Neuronal stem cell (in vitro differentiated cells): ENCODE data around the gene OR10K1. TPM values are rescaled to one million over a fixed set of nuclear protein-coding genes. Genes with fewer than 3 reads are reported as not detected.

Experiments used
- DNase-seq: peaks from one replicate; pipeline ENCODE4 v3.0.0-alpha.2; 2013; ENCODE audit warnings: low spot score
- H2AFZ ChIP-seq: one replicate; pipeline ENCODE4 v1.6.1; 2013; ENCODE audit warnings: mild to moderate bottlenecking, low read length, inconsistent platforms
- H2AK5ac ChIP-seq: 2 replicates; pipeline ENCODE4 v1.6.1; 2013; ENCODE audit warnings: low read depth, mild to moderate bottlenecking, inconsistent platforms, low read length, moderate library complexity, mixed read lengths
- H2BK120ac ChIP-seq: 2 replicates; pipeline ENCODE4 v1.6.1; 2013; ENCODE audit warnings: low read depth, mild to moderate bottlenecking, inconsistent platforms, low read length, moderate library complexity, mixed read lengths
- H2BK12ac ChIP-seq: one replicate; pipeline ENCODE4 v1.6.1; 2013; ENCODE audit warnings: low read length, inconsistent platforms
- H2BK15ac ChIP-seq: 2 replicates; pipeline ENCODE4 v1.6.1; 2013; ENCODE audit warnings: mild to moderate bottlenecking, low read length, inconsistent platforms, mixed read lengths
- H2BK5ac ChIP-seq: one replicate; pipeline ENCODE4 v1.6.1; 2013; ENCODE audit warnings: inconsistent platforms, mild to moderate bottlenecking, low read length, moderate library complexity
- H3K14ac ChIP-seq: one replicate; pipeline ENCODE4 v1.6.1; 2013; ENCODE audit warnings: low read length, inconsistent platforms
- H3K18ac ChIP-seq: 2 replicates; pipeline ENCODE4 v1.6.1; 2013; ENCODE audit warnings: low read length, inconsistent platforms
- H3K23ac ChIP-seq: 2 replicates; pipeline ENCODE4 v1.6.1; 2013; ENCODE audit warnings: low read depth, mild to moderate bottlenecking, mixed read lengths, low read length, inconsistent platforms; ENCODE audit not compliant: poor library complexity
- H3K27ac ChIP-seq: replicated peaks from 3 replicates; pipeline ENCODE4 v1.5.1; 2013; ENCODE audit warnings: low read length, inconsistent platforms
- H3K27me3 ChIP-seq, 3 experiments: 2 replicates each; pipeline ENCODE4 v1.6.1; 2013; ENCODE audit warnings: low read length in 3 of 3, mild to moderate bottlenecking in 2 of 3, inconsistent platforms in 1 of 3, low read depth in 1 of 3, mixed read lengths in 1 of 3, moderate library complexity in 1 of 3; ENCODE audit not compliant: control insufficient read depth in 3 of 3, insufficient read depth in 3 of 3
- H3K36me3 ChIP-seq, 2 donors: replicated peaks in 1 of 2; 2 replicates each; pipeline ENCODE4 v1.6.1; 2013; ENCODE audit warnings: low read length in 2 of 2; ENCODE audit not compliant: control insufficient read depth in 2 of 2, insufficient read depth in 2 of 2
- H3K4ac ChIP-seq: 2 replicates; pipeline ENCODE4 v1.6.1; 2013; ENCODE audit warnings: inconsistent platforms, mild to moderate bottlenecking, low read length, moderate library complexity
- H3K4me1 ChIP-seq, 2 donors: 1 replicate in 1 of 2; 2 replicates in 1 of 2; pipeline ENCODE4 v1.6.1; 2013; ENCODE audit warnings: low read length in 2 of 2, low read depth in 1 of 2; ENCODE audit not compliant: control insufficient read depth in 2 of 2, insufficient read depth in 1 of 2
- H3K4me2 ChIP-seq: one replicate; pipeline ENCODE4 v1.6.1; 2013; ENCODE audit warnings: mild to moderate bottlenecking, low read length, inconsistent platforms; ENCODE audit not compliant: insufficient read depth, poor library complexity, severe bottlenecking
- H3K4me3 ChIP-seq, 2 donors: 2 replicates each; pipeline ENCODE4 v1.5.1; 2013; ENCODE audit warnings: low read length in 2 of 2, mild to moderate bottlenecking in 2 of 2, inconsistent platforms in 1 of 2, moderate library complexity in 1 of 2
- H3K79me1 ChIP-seq: one replicate; pipeline ENCODE4 v1.6.1; 2013; ENCODE audit warnings: low read depth, mild to moderate bottlenecking, inconsistent platforms, low read length, moderate library complexity
- H3K9ac ChIP-seq: one replicate; pipeline ENCODE4 v1.6.1; 2013; ENCODE audit warnings: mild to moderate bottlenecking, low read depth, low read length, inconsistent platforms; ENCODE audit not compliant: poor library complexity
- H3K9me3 ChIP-seq, 2 donors: replicated peaks in 1 of 2; 2 replicates each; pipeline versions ENCODE3 to v1.6.1; 2013; ENCODE audit warnings: low read length in 2 of 2, mild to moderate bottlenecking in 2 of 2, inconsistent platforms in 1 of 2, low read depth in 1 of 2, mixed read lengths in 1 of 2, moderate library complexity in 1 of 2; ENCODE audit not compliant: control insufficient read depth in 2 of 2, insufficient read depth in 1 of 2
- H4K8ac ChIP-seq: one replicate; pipeline ENCODE4 v1.6.1; 2013; ENCODE audit warnings: low read depth, mild to moderate bottlenecking, inconsistent platforms, low read length, moderate library complexity
- H4K91ac ChIP-seq: one replicate; pipeline ENCODE4 v1.6.1; 2013; ENCODE audit warnings: low read length, low read depth, mild to moderate bottlenecking, inconsistent platforms; ENCODE audit not compliant: poor library complexity
- WGBS, 2 donors: extraction: QIAGEN DNeasy Blood & Tissue Kit; methylation state at CpG; one replicate each; pipeline ENCODE4 v1.1.7; 2013; ENCODE audit warnings: missing lambda C conversion rate in 2 of 2, mixed read lengths in 1 of 2; ENCODE audit not compliant: insufficient read length in 2 of 2, insufficient replicate concordance in 1 of 2; ENCODE audit errors: extremely low coverage in 2 of 2; 5-methylcytosine and 5-hydroxymethylcytosine counted together
- polyA plus RNA-seq, 2 experiments: library from polyadenylated mRNA; stranded (reverse); fragments of 200-250 nt; gene quantifications; one replicate each; pipeline ENCODE4 v1.2.3, GENCODE V29; 2013

The OR10K1 gene, protein sequence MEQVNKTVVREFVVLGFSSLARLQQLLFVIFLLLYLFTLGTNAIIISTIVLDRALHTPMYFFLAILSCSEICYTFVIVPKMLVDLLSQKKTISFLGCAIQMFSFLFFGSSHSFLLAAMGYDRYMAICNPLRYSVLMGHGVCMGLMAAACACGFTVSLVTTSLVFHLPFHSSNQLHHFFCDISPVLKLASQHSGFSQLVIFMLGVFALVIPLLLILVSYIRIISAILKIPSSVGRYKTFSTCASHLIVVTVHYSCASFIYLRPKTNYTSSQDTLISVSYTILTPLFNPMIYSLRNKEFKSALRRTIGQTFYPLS
- polyA plus RNA-seq (2013, experiment 1 of 2) = not detected
- polyA plus RNA-seq (2013, experiment 2 of 2) = not detected

DNA sequence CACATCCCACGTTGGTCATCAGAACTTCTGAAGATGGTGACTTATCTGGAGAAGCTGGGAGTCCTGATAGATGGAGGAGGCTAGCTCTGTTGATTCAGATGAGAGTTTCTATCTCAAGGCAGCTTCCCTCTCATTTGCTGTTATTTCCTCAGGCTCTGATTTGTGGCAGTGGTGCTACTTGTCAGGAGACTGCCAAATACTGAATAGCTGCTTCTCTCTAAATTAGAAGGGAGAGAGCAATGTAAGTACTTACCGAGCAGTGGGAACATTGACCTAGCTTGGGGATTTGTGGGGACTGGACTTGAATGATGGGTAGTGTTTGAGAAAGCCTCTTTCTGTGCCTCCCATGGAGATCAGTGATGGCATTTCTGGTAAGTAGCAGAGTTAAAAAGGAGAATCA is at the start of gene OR10K1:
TSS of gene OR10K1 (plus strand) at position 301 of the 400 bp plus-strand sequence. CDS start 3,728 bp downstream, outside the sequence.
- Histone ChIP-seq H2BK12ac (no peak within 1 kb of the TSS), H2AFZ (no peak within 1 kb of the TSS), H3K18ac (no peak within 1 kb of the TSS), H2BK120ac (no peak within 1 kb of the TSS), H3K14ac (no peak within 1 kb of the TSS), H3K79me1 (no peaks in the 10 kb centered on the region), H3K36me3 (no peaks in the 10 kb centered on the region), H3K4ac (no peak within 1 kb of the TSS), H2AK5ac (no peak within 1 kb of the TSS), H3K23ac (no peak within 1 kb of the TSS), H3K27me3 (no peaks in the 10 kb centered on the region), H3K4me3 (no peak within 1 kb of the TSS), H2BK15ac (no peak within 1 kb of the TSS), H3K9me3 (no peaks in the 10 kb centered on the region), H3K4me2 (no peak within 1 kb of the TSS), H3K9ac (no peak within 1 kb of the TSS), H4K8ac (no peak within 1 kb of the TSS), H3K27ac (no peak within 1 kb of the TSS), H3K4me1 (no peaks in the 10 kb centered on the region), H4K91ac (no peak within 1 kb of the TSS), H2BK5ac (no peak within 1 kb of the TSS)
- no peak for DNase-seq
- WGBS, 2 donors = no CpG with 5 or more reads among the region's 2 CpGs

- Histone ChIP-seq H3K23ac (no peak overlapping the region), H3K4ac (no peak overlapping the region), H3K36me3 (no peaks in the 10 kb centered on the region), H3K27me3 (no peaks in the 10 kb centered on the region), H3K79me1 (no peaks in the 10 kb centered on the region), H2BK12ac (no peak overlapping the region), H2BK5ac (no peak overlapping the region), H4K91ac (no peak overlapping the region), H3K4me3 (no peak overlapping the region), H2BK120ac (no peak overlapping the region), H3K9me3 (no peaks in the 10 kb centered on the region), H3K4me1 (no peaks in the 10 kb centered on the region), H2AK5ac (no peak overlapping the region), H3K14ac (no peak overlapping the region), H3K9ac (no peak overlapping the region), H3K18ac (no peak overlapping the region), H3K27ac (no peak overlapping the region), H4K8ac (no peak overlapping the region), H2AFZ (no peak overlapping the region), H3K4me2 (no peak overlapping the region), H2BK15ac (no peak overlapping the region)
- DNase-seq = no peak
- WGBS, 2 donors = no CpG with 5 or more reads among the region's 4 CpGs
Measured at GRCh38 chr1:158414651-158415345, 46.8 kb upstream of the OR10K1 start.

DNA sequence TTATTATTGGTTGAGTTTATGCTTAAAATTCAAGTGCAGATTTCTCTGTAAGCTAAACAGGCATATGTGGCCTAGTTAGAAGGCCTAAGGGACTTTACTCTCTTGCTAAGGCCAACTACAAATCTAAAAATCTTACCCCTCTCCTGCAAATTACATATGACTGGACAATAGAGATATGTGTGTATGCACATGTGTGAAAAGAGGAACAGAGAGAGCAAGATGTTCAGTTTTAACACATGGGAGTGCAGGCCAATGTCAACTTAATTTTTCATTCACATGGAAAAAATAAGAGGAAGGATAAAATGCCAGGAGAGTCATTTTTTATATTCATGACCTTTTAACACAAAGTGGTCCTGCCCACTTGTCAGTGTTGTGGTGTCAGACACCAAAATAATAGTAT is 44.0 kb upstream of the OR10K1 start:
- Histone ChIP-seq H3K4ac (no peak overlapping the region), H2AFZ (no peak overlapping the region), H3K9me3 (no peaks in the 10 kb centered on the region), H3K23ac (no peak overlapping the region), H3K4me1 (no peaks in the 10 kb centered on the region), H3K27ac (no peak overlapping the region), H3K9ac (no peak overlapping the region), H2BK120ac (no peak overlapping the region), H3K4me2 (no peak overlapping the region), H3K36me3 (no peaks in the 10 kb centered on the region), H2AK5ac (no peak overlapping the region), H4K91ac (no peak overlapping the region), H3K14ac (no peak overlapping the region), H2BK5ac (no peak overlapping the region), H2BK15ac (no peak overlapping the region), H3K4me3 (no peak overlapping the region), H3K18ac (no peak overlapping the region), H4K8ac (no peak overlapping the region), H2BK12ac (no peak overlapping the region), H3K27me3 (no peaks in the 10 kb centered on the region), H3K79me1 (no peaks in the 10 kb centered on the region)
- DNase-seq = no peak

DNA sequence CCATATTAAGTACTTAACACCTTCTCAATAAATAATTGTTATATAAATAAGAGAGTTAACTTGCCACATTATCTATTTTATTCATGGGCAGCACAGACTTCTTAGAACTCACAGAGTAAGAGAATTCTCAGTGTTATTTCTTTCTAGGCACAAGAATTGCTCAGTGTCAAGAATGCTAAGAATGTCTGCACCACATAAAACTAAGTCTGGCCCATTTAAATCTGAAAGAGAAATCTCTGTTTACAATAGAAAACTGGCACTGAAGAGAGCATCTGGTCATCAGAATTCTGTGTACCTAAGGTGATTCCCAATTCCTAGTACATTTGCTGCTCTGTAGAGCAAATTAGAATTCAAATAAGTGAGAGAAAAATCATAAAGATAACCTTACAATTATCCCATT is 39.4 kb upstream of the OR10K1 start:
- no peak overlapping the region for H3K4me3 ChIP-seq
- H4K8ac ChIP-seq = no peak overlapping the region
- no peaks in the 10 kb centered on the region for H3K36me3 ChIP-seq
- H3K9ac ChIP-seq = no peak overlapping the region
- H3K27me3 ChIP-seq = no peaks in the 10 kb centered on the region
- H3K4me2 ChIP-seq = no peak overlapping the region
- no peak overlapping the region for H4K91ac ChIP-seq
- H3K27ac ChIP-seq = no peak overlapping the region
- no peak overlapping the region for H2BK12ac ChIP-seq
- no peak overlapping the region for H2BK5ac ChIP-seq
- no peaks in the 10 kb centered on the region for H3K79me1 ChIP-seq
- no peak overlapping the region for H3K4ac ChIP-seq
- no peak overlapping the region for H3K23ac ChIP-seq
- no peaks in the 10 kb centered on the region for H3K4me1 ChIP-seq
- no peak overlapping the region for H3K18ac ChIP-seq
- H2AK5ac ChIP-seq = no peak overlapping the region
- no peaks in the 10 kb centered on the region for H3K9me3 ChIP-seq
- H2BK120ac ChIP-seq = no peak overlapping the region
- no peak overlapping the region for H2AFZ ChIP-seq
- peak; percentile 12 for DNase-seq
- no peak overlapping the region for H3K14ac ChIP-seq
- no peak overlapping the region for H2BK15ac ChIP-seq
